H1 (cell line): ENCODE data around the gene MZF1. TPM values are rescaled to one million over a fixed set of nuclear protein-coding genes. Genes with fewer than 3 reads are reported as not detected.

ENCODE experiments used
- CTCF ChIA-PET: fragments of 300-600 bp; sonication (Branson Sonifier 250); formaldehyde crosslinking; loops from one replicate; lab custom pipeline; 2021; ENCODE audit not compliant: partially characterized antibody; lab: Charles Lee
- POLR2A ChIA-PET: fragments of 300-600 bp; sonication (Branson Sonifier 250); formaldehyde crosslinking; loops from one replicate; lab custom pipeline; 2021; ENCODE audit warnings: inconsistent platforms; ENCODE audit not compliant: partially characterized antibody; lab: Charles Lee
- DNase-seq, 2 experiments: peaks; one replicate each; pipeline versions ENCODE4 v3.0.0 to v3.0.0-alpha.2; 2010 to 2022; ENCODE audit warnings: low spot score in 2 of 2, low read depth in 1 of 2, mixed read lengths in 1 of 2
- FAIRE-seq: peaks from 2 replicates; lab custom pipeline; 2011; peaks lifted over from hg19 to GRCh38; lab: Jason Lieb, UNC
- H2AFZ ChIP-seq: 2 replicates; pipeline ENCODE4 v1.8.1; 2012; ENCODE audit warnings: low read length, inconsistent platforms
- H2AK5ac ChIP-seq: 2 replicates; pipeline ENCODE4 v1.6.1; 2013; ENCODE audit warnings: low read depth, low read length
- H2BK120ac ChIP-seq: replicated peaks from 2 replicates; pipeline ENCODE3; 2013; ENCODE audit warnings: low read depth, low read length, inconsistent platforms
- H2BK12ac ChIP-seq: 2 replicates; pipeline ENCODE4 v1.6.1; 2013; ENCODE audit warnings: low read depth, low read length
- H2BK15ac ChIP-seq: 2 replicates; pipeline ENCODE4 v1.6.1; 2013; ENCODE audit warnings: low read length
- H2BK20ac ChIP-seq: 2 replicates; pipeline ENCODE4 v1.6.1; 2013; ENCODE audit warnings: low read length
- H2BK5ac ChIP-seq: 2 replicates; pipeline ENCODE4 v1.6.1; 2013; ENCODE audit warnings: low read depth, low read length
- H3K14ac ChIP-seq: 2 replicates; pipeline ENCODE4 v1.6.1; 2013; ENCODE audit warnings: inconsistent platforms; ENCODE audit not compliant: insufficient read length
- H3K18ac ChIP-seq: 2 replicates; pipeline ENCODE4 v1.6.1; 2013; ENCODE audit warnings: low read length; ENCODE audit errors: extremely low read depth
- H3K23ac ChIP-seq: 2 replicates; pipeline ENCODE4 v1.6.1; 2013; ENCODE audit warnings: inconsistent platforms; ENCODE audit not compliant: insufficient read length
- H3K23me2 ChIP-seq: 2 replicates; pipeline ENCODE4 v1.6.1; 2013; ENCODE audit warnings: low read depth, low read length
- H3K27ac ChIP-seq: 2 replicates; pipeline ENCODE4 v1.6.1; 2011; ENCODE audit warnings: low read depth, low read length, inconsistent platforms
- H3K27me3 ChIP-seq, 4 experiments: replicated peaks in 1 of 4; 1 replicate in 1 of 4; 2 replicates in 3 of 4; pipeline versions ENCODE4 v1.6.1 to v1.8.1; 2011 to 2013; ENCODE audit warnings: low read length in 3 of 4, mild to moderate bottlenecking in 3 of 4, inconsistent platforms in 2 of 4, mixed read lengths in 2 of 4, moderate library complexity in 1 of 4; ENCODE audit not compliant: control insufficient read depth in 3 of 4, insufficient read depth in 3 of 4; ENCODE audit errors: extremely low read depth in 1 of 4
- H3K36me3 ChIP-seq, 4 experiments: 2 replicates each; pipeline versions ENCODE4 v1.6.1 to v1.8.1; 2011 to 2013; ENCODE audit warnings: mild to moderate bottlenecking in 4 of 4, low read length in 3 of 4, moderate library complexity in 2 of 4, control low read depth in 1 of 4, inconsistent platforms in 1 of 4; ENCODE audit not compliant: insufficient read depth in 4 of 4, control insufficient read depth in 2 of 4
- H3K4ac ChIP-seq: replicated peaks from 2 replicates; pipeline ENCODE3; 2013; ENCODE audit warnings: low read length, low read depth, mixed read lengths, inconsistent platforms; ENCODE audit not compliant: insufficient read length
- H3K4me1 ChIP-seq, 4 experiments: replicated peaks in 1 of 4; 1 replicate in 1 of 4; 2 replicates in 3 of 4; pipeline versions ENCODE4 v1.6.1 to v1.8.1; 2011 to 2013; ENCODE audit warnings: low read length in 3 of 4, inconsistent platforms in 2 of 4, mixed read lengths in 1 of 4; ENCODE audit not compliant: insufficient read depth in 4 of 4, control insufficient read depth in 3 of 4
- H3K4me2 ChIP-seq, 2 experiments: 2 replicates each; pipeline versions ENCODE4 v1.6.1 to v1.8.1; 2011 to 2013; ENCODE audit warnings: low read depth in 2 of 2, low read length in 2 of 2, control low read depth in 1 of 2, inconsistent platforms in 1 of 2, mild to moderate bottlenecking in 1 of 2; ENCODE audit not compliant: insufficient read depth in 1 of 2
- H3K4me3 ChIP-seq, 4 experiments: fragments of 200-600, 300-600 bp in 1 of 4; sonication (generic), shearing (Covaris generic), sonication (Bioruptor Twin) in 1 of 4; 2 replicates each; pipeline versions ENCODE4 v1.5.1 to v1.8.1; 2011 to 2016; ENCODE audit warnings: low read length in 4 of 4, low read depth in 3 of 4, control low read depth in 2 of 4, inconsistent platforms in 2 of 4, mild to moderate bottlenecking in 2 of 4, mixed read lengths in 1 of 4, moderate library complexity in 1 of 4; ENCODE audit not compliant: insufficient read depth in 2 of 4; ENCODE audit errors: extremely low read depth in 1 of 4
- H3K56ac ChIP-seq: replicated peaks from 2 replicates; pipeline ENCODE3; 2013; ENCODE audit warnings: low read depth, mild to moderate bottlenecking, mixed read lengths, low read length, inconsistent platforms; ENCODE audit not compliant: insufficient read length
- H3K79me1 ChIP-seq: 2 replicates; pipeline ENCODE4 v1.6.1; 2013; ENCODE audit warnings: low read depth, low read length, control low read depth
- H3K79me2 ChIP-seq, 2 experiments: 2 replicates each; pipeline versions ENCODE4 v1.6.1 to v1.8.1; 2012 to 2013; ENCODE audit warnings: low read length in 2 of 2, mild to moderate bottlenecking in 2 of 2, inconsistent platforms in 1 of 2; ENCODE audit not compliant: insufficient read depth in 2 of 2, control insufficient read depth in 1 of 2
- H3K9ac ChIP-seq, 4 experiments: replicated peaks in 1 of 4; 1 replicate in 1 of 4; 2 replicates in 3 of 4; pipeline versions ENCODE4 v1.6.1 to v1.8.1; 2011 to 2013; ENCODE audit warnings: low read depth in 3 of 4, low read length in 3 of 4, control low read depth in 2 of 4, mild to moderate bottlenecking in 2 of 4, moderate library complexity in 2 of 4, inconsistent platforms in 1 of 4; ENCODE audit errors: extremely low read depth in 1 of 4
- H3K9me3 ChIP-seq, 2 experiments: 2 replicates each; pipeline versions ENCODE4 v1.6.1 to v1.8.1; 2012 to 2013; ENCODE audit warnings: mild to moderate bottlenecking in 2 of 2, moderate library complexity in 2 of 2, control low read depth in 1 of 2, inconsistent platforms in 1 of 2, low read depth in 1 of 2, low read length in 1 of 2, mixed read lengths in 1 of 2; ENCODE audit not compliant: insufficient read depth in 2 of 2
- H4K20me1 ChIP-seq, 2 experiments: replicated peaks in 1 of 2; 2 replicates each; pipeline versions ENCODE3 to v1.8.1; 2011 to 2013; ENCODE audit warnings: inconsistent platforms in 2 of 2, low read length in 2 of 2, mild to moderate bottlenecking in 1 of 2; ENCODE audit not compliant: insufficient read depth in 2 of 2, control insufficient read depth in 1 of 2
- H4K5ac ChIP-seq: 2 replicates; pipeline ENCODE4 v1.6.1; 2013; ENCODE audit warnings: low read length, low read depth, mixed read lengths, inconsistent platforms; ENCODE audit not compliant: insufficient read length
- H4K8ac ChIP-seq: 2 replicates; pipeline ENCODE4 v1.8.0; 2013; ENCODE audit warnings: mild to moderate bottlenecking, moderate library complexity, low read length, inconsistent platforms; ENCODE audit not compliant: insufficient read depth; ENCODE audit errors: extremely low read depth
- H4K91ac ChIP-seq: replicated peaks from 2 replicates; pipeline ENCODE3; 2013; ENCODE audit warnings: low read length, mixed read lengths, inconsistent platforms; ENCODE audit not compliant: insufficient read length
- KDM1A ChIP-seq: fragments of 200-600, 300-600 bp; sonication (generic); IDR thresholded peaks from 2 replicates; pipeline ENCODE4 v1.7.1; 2016; ENCODE audit warnings: mild to moderate bottlenecking, low read length, borderline replicate concordance
- POLR2AphosphoS5 ChIP-seq: IDR thresholded peaks from 2 replicates; pipeline ENCODE4 v1.6.1; 2011; ENCODE audit warnings: low read depth, low read length
- WGBS, 2 experiments: shearing (Covaris generic) in 1 of 2; methylation state at CpG; one replicate each; pipeline versions ENCODE4 v1.1.6 to v1.1.7; 2013 to 2015; ENCODE audit warnings: low lambda C conversion rate in 2 of 2, mixed read lengths in 2 of 2, inconsistent platforms in 1 of 2, low coverage in 1 of 2, missing lambda C conversion rate in 1 of 2; ENCODE audit not compliant: insufficient replicate concordance in 2 of 2, insufficient coverage in 1 of 2, insufficient read length in 1 of 2; ENCODE audit errors: extremely low coverage in 1 of 2, missing lambda C conversion rate in 1 of 2; 5-methylcytosine and 5-hydroxymethylcytosine counted together
- polyA plus RNA-seq, 7 experiments: library from polyadenylated mRNA; depleted of rRNA in 3 of 7; stranded (reverse) in 5 of 7; unstranded in 2 of 7; fragments of >200 nt in 5 of 7; fragments of 200-250 nt in 2 of 7; gene quantifications; 1 replicate in 5 of 7; 2 replicates in 1 of 7; 4 replicates in 1 of 7; pipeline versions ENCODE4 v1.2.1 to v1.2.3, GENCODE V29; 2011 to 2013; ENCODE audit warnings: missing spikeins in 2 of 7, mixed read lengths in 2 of 7
- total RNA-seq: library from RNA; stranded (reverse); fragmentation: NEBNext Ultra II Directional; extraction: Animal tissue kit (Norgen Biotek cat#: 25700); gene quantifications from 2 replicates; pipeline ENCODE4 v1.2.1, GENCODE V29; 2021

The MZF1 gene
- total and polyA plus RNA-seq, 2 of the 8 experiments (the other 6 are each of a cell fraction or from before 2014, with no cell fraction given), result 15.2 to 25.0 TPM

DNA sequence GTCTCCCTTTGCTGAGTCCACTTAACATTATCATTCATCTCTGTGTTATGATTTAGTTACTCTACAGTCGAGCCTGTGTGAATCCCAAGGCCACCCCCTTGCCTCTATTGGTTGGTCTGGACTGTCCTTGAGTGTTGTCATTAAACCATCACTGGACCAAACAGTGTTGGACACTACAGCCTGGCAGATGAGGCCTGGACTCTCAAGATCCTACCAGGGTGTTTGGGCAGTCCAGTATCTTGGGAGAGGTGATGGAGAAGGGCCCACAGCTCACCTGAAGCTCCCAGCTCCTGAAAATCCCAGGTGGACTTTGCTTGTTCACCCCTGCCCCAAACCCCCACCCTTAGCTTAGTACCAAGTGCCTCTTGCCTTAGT lies 22.0 kb downstream of the MZF1 start:
- H3K27me3 ChIP-seq, result no peaks in the 10 kb centered on the region
- no peak overlapping the region for H3K4me3 ChIP-seq
- no peak overlapping the region for H2BK120ac ChIP-seq
- H3K23me2 ChIP-seq, result peaks cover 9% of the 10 kb centered on the region
- H3K56ac ChIP-seq, result no peak overlapping the region
- ChIA-PET POLR2A (interaction anchor here (0.9 to 13.8 kb wide), 6 partner anchors 6 to 180 kb away, joined by 3 to 650 read pairs (median 102); partner anchors contain the start of genes MZF1, SLC27A5, TRIM28 and UBE2M), CTCF (interaction anchor here (1.4 to 1.5 kb wide), 2 partner anchors 28 to 31 kb away, joined by 3 to 11 read pairs; partner anchors contain the start of gene ZBTB45)
- H3K4me2 ChIP-seq, result no peak overlapping the region
- H3K9me3 ChIP-seq, result no peaks in the 10 kb centered on the region
- no peak overlapping the region for H3K4ac ChIP-seq
- H2AK5ac ChIP-seq, result no peak overlapping the region
- peaks cover 14 to 34% of the 10 kb centered on the region in 2 experiments for H3K79me2 ChIP-seq
- FAIRE-seq, result no peak
- H4K5ac ChIP-seq, result no peak overlapping the region
- no peak overlapping the region for H3K23ac ChIP-seq
- peaks cover 22% of the 10 kb centered on the region for H3K79me1 ChIP-seq
- H2AFZ ChIP-seq, result no peak overlapping the region
- peaks cover 42 to 68% (median 57%) of the 10 kb centered on the region in 4 experiments for H3K36me3 ChIP-seq
- no peak overlapping the region for H3K18ac ChIP-seq
- H3K9ac ChIP-seq, result no peak overlapping the region
- no peak overlapping the region for H2BK20ac ChIP-seq
- H3K27ac ChIP-seq, result no peak overlapping the region
- no peak overlapping the region for H4K8ac ChIP-seq
- no peak overlapping the region for H3K14ac ChIP-seq
- H4K91ac ChIP-seq, result no peak overlapping the region
- TF ChIP-seq POLR2AphosphoS5, result peak; percentile 59
- no peak for TF ChIP-seq KDM1A
- TF ChIP-seq, all 59 proteins: peak for 1
- Histone ChIP-seq H2BK12ac (no peak overlapping the region), H2BK5ac (no peak overlapping the region), H2BK15ac (no peak overlapping the region), H3K4me1 (peaks cover under 1 to 22% (median 13%) of the 10 kb centered on the region in 4 experiments), H4K20me1 (peaks cover 28 to 44% of the 10 kb centered on the region in 2 experiments)
- DNase-seq, result no peak
- WGBS, 2 experiments, result 90% methylated on average over 1 of the region's 1 CpG; no CpG with 5 or more reads in 1 of the 2 experiments
